ENCODE results near the gene PCK1.

PCK1 gene

GRCh38 chr20:57605878-57606277, 45.0 kb downstream of the PCK1 start:
- no peak for DNase-seq (ENCODE audit: low read depth)

DNA sequence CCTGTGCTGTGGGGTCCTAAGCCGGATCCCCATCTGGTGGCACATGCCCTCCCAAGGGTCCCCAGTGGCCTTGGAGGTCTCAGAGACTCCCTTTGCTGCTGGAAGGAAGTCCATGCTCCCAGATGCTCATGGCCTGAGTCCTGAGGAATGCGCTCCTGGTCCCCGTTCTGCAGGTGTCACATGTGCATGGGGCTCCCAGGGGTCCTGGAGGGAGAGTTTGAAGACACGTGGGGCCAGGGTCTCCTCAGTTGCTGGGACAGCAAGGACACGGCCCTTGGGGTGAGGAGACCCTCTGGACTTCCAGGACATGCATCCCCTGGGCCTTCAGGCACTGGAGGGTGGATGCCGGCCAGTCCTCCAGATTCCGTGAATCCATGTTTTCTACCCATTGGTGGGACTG, 47.6 kb downstream of the PCK1 start:
- DNase-seq (ENCODE audit: low read depth): no peak

GRCh38 chr20:57609086-57609841, 48.4 kb downstream of the PCK1 start:
- DNase-seq (ENCODE audit: low read depth): no peak

DNA sequence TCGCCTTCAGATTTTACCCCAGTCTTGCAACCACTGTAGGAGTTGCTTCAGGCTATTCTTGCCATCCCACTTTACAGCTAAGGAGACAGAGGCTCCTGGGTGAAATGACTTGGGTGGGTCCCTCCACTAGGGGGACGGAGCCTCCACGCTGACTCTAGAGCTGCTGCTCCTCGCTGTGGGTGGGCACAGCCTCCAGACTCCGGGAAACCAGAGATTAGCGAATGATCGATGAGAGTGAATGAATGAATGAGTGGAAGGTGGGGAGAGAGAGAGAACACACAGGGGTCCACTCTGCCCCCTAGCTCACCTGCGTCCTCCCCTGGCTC, 48.9 kb downstream of the PCK1 start:
- DNase-seq (ENCODE audit: low read depth): no peak

DNA sequence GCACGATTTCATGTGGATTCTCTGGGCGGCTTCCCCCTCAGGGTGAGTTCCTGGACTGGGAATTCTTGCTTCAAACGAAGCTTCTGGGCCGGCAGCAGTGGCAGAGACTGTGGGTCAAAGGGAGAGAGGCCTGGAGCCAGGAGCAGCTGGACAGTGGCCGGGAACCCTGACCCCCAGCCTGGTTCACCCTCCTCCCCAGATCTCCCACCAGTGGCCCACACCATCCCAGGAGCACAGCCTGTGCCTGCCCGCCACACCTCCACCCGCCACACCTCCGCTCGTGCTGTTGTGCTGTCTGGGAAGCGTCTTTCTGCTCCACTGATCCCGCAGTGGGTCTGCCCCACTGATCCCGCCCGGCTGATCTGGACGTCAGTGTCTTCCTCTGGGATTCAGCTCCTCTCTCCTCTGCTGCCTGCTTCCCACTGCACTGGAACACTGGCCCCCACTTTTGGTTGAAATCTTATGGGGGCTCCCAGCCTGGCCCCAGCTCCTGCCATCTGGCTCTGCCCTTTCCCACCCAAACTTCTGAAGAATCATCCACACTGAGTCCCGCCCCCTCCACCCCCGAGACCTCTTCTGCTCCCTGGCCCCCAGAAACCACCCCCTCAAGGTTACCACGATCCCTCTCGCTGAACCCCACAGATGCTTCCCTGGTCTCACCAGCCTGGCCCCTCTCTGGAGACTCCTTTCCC, 49.5 kb downstream of the PCK1 start:
- no peak for DNase-seq (ENCODE audit: low read depth)

- DNase-seq (ENCODE audit: low read depth): no peak
Measured at GRCh38 chr20:57611586-57612311, 50.8 kb downstream of the PCK1 start.

GRCh38 chr20:57612436-57612835, 51.5 kb downstream of the PCK1 start:
- DNase-seq (ENCODE audit: low read depth): no peak

- DNase-seq (ENCODE audit: low read depth): no peak
Measured at GRCh38 chr20:57612916-57613315, 52.0 kb downstream of the PCK1 start.

GRCh38 chr20:57613481-57613921, 52.6 kb downstream of the PCK1 start:
- DNase-seq (ENCODE audit: low read depth): no peak

DNA sequence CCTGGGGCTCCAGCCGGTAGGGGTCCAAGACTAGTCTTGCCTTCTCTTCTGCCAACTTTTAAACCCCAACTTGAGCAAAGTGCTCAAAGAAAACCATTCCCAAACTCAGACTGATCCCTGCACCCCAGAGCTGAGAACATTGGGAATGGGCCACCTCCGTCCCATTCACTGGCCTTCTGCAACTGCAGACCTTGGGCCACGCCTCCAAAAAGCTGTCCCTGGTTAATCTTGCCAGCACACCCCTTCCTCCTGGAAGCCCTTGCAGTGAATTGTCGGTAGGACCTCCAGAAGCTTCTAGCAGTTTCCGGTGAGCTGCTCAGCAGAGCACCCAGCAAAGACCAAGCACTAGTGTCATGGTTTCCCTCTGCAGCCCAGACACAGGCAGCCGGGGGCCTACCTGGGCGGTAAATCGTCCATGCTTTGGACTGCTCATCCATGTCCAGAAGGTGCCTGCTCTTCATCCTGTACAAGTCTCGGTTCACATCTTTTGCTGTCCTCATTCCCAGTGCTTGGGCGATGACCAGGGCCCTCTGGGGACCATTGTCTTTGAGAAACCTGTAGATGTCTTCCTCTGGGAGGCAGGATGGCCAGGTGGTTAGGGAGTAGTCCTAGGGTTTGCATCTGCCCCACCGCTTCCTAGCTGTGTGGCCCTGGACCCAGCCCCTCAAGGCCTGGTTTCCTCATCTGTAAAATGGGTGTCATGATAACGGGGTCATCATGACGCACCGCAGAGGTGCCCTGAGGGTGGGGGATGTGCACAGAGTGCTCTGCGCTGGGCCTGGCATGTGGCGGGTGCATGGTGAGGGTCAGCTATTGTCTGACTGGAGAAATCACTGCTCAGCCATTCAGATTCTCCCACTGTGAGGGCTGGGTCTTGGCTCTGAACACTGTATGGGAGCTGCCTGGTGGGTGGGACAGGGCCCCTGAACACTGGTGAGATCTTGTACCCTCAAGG, 53.9 kb downstream of the PCK1 start:
- no peak for DNase-seq (ENCODE audit: low read depth)

- no peak for DNase-seq (ENCODE audit: low read depth)
Measured at GRCh38 chr20:57615445-57615811, 54.5 kb downstream of the PCK1 start.

- no peak for DNase-seq (ENCODE audit: low read depth)
Measured at GRCh38 chr20:57616143-57616951, 55.4 kb downstream of the PCK1 start.

- no peak for DNase-seq (ENCODE audit: low read depth)
Measured at GRCh38 chr20:57617079-57617795, 56.3 kb downstream of the PCK1 start.

All from stromal cell of bone marrow (primary cell).